ENCODE measurements around the gene MYO18B.

Gene MYO18B

DNA sequence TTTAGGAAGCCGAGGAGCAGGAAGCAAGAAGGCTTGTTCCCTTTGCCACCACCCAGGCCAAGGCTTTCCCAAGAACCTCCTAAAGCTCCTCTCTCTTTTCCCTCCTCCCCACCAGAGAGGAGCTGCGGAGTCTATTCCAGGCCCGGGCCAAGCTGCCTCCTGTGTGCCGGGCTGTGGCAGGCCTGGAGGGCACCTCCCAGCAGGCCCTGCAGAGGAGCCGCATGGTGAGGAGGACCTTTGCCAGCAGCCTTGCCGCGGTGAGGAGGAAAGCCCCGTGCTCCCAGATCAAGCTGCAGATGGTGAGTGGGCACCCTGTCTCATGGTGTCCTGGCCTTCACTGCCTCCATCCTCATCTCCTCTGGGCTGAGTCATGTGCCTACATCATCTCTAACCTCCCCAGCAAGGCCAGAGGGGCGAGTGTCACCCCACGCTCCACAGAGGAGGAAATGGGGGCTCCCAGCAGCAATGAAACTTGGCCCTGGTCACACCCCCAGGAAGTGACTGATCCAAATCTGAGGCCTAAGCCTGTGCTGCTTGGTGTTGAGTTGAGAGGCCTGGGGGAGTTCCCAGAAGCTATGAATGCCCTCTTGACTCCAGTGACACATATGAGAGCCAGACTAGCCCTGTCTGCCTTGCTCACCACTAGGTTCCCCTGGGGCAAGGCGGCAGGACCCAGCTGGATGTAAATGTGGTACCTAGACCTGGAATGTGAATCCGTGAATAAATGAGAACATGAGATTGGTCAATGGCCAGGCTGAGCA is 104.2 kb downstream of the MYO18B start:
- DNase-seq (ENCODE audit: low read depth in 2 of 3, low spot score in 2 of 3), result peak in 1 of 3 experiments; percentile 2

- DNase-seq (ENCODE audit: low read depth in 2 of 3, low spot score in 2 of 3), result no peak
Measured at GRCh38 chr22:25847451-25847850, 105.5 kb downstream of the MYO18B start.

DNA sequence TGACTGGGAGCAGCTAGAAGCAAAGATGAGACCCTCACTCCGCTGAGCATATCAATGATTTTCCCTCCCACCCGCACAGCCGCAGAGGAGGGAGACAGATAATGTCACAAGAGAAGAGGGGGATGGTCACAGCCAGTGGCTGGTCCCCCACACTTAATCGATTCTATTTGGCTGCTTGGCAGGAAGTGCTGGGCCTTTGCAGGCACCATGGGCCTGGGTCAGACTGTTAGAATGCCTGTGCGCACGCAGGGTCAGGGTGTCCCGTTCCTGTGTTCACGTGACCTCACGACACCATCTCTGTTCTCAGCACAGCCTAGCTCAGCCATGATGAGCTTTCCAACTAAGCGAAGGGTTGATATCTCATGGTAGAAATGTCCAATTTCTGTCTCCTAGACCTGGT is 107.0 kb downstream of the MYO18B start:
- no peak for DNase-seq (ENCODE audit: low read depth in 2 of 3, low spot score in 2 of 3)

- DNase-seq (ENCODE audit: low read depth in 2 of 3, low spot score in 2 of 3), result no peak
Measured at GRCh38 chr22:25849522-25849921, 107.5 kb downstream of the MYO18B start.

DNA sequence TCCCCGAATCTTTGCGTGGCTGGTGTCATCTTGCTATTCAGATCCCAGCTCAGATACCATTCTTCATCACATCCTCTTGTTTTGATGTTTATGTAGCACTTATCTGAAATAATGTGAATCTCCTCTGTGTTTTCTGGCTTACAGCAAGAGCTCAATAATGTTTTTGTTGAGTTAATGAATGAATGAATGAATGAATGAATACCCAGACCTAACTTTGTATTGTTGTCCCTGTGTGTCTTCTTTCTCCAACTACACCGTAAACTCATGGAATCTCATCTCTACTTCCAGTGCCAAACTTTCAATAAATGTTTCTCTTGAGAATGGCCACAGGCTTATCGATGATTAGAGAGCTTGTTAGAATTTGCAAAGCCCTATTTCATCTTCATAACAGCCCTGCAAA is 110.2 kb downstream of the MYO18B start:
- DNase-seq (ENCODE audit: low read depth in 2 of 3, low spot score in 2 of 3), result no peak

- DNase-seq (ENCODE audit: low read depth in 2 of 3, low spot score in 2 of 3), result no peak
Measured at GRCh38 chr22:25853078-25853477, 111.1 kb downstream of the MYO18B start.

- DNase-seq (ENCODE audit: low read depth in 2 of 3, low spot score in 2 of 3), result no peak
Measured at GRCh38 chr22:25853501-25854284, 111.7 kb downstream of the MYO18B start.

DNA sequence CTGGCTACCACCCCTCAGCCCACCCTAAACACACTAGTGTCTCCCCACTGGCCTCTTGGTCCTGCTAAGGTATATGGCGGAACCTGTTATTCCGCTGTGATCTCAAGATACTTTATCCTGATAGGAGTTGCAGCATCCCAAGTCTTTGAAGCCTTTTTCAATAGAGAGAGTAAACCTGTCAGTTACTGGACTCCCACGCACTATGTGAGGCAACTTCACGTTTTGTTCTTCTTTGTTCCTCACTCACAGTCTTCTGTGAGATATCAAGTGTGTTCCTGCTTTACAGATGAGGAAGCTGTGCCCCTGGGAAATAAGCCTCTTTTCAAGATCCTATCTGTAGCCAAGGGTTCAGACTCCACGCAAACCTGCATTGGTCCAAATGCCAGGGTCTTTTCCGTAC is 127.8 kb downstream of the MYO18B start:
- DNase-seq (ENCODE audit: low read depth in 2 of 3, low spot score in 2 of 3), result no peak

GRCh38 chr22:25874327-25874726 is 132.3 kb downstream of the MYO18B start:
- no peak for DNase-seq (ENCODE audit: low read depth in 2 of 3, low spot score in 2 of 3)

GRCh38 chr22:25875461-25875860 is 133.5 kb downstream of the MYO18B start:
- DNase-seq (ENCODE audit: low read depth in 2 of 3, low spot score in 2 of 3), result no peak

GRCh38 chr22:25876871-25877270 is 134.9 kb downstream of the MYO18B start:
- no peak for DNase-seq (ENCODE audit: low read depth in 2 of 3, low spot score in 2 of 3)

DNA sequence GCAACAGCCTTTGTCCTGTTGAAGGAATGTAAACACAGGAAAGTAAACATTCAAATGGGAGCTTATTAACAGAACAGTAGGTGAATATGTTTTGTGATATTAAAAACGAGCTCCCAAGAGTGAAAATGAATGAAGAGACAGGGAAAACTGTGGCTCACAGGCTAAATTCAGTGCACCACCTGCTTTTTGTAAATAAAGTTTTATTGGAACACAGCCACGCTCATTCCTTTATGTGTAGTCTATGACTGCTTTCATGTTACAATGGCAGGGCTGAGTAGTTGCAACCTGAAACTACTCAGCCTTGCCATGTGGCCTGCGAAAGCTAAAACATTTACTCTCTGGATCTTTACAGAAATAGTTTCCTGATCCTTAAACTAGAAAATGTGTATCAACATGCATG is 136.9 kb downstream of the MYO18B start:
- no peak for DNase-seq (ENCODE audit: low read depth in 2 of 3, low spot score in 2 of 3)

GRCh38 chr22:25880524-25880923 is 138.5 kb downstream of the MYO18B start:
- DNase-seq (ENCODE audit: low read depth in 2 of 3, low spot score in 2 of 3), result no peak

DNA sequence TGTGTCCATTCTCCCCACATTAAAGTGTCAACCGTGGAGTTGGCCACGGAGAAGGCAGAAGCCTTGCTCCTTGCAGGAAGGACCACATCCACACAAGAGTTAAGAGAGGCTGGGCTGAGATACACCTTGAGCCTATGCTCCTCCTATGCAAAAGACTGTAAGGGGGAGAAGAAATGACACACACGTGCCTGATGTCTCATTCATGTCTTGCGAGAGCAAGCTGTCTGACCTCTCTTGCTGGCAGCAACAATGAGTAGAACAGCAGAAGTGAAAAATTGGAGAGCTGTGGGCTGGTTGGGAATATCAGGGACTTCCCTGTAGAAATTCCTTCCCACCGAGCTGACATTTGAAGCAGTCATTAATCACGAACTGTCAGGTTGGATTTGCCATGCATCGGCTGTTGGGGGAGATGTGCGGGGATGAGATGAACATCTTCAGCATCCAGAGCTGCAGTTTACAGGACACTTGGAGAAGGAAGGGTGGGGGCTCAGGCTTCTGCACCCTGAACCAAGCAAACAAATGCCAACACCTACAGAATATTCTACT is 139.3 kb downstream of the MYO18B start:
- no peak for DNase-seq (ENCODE audit: low read depth in 2 of 3, low spot score in 2 of 3)

DNA sequence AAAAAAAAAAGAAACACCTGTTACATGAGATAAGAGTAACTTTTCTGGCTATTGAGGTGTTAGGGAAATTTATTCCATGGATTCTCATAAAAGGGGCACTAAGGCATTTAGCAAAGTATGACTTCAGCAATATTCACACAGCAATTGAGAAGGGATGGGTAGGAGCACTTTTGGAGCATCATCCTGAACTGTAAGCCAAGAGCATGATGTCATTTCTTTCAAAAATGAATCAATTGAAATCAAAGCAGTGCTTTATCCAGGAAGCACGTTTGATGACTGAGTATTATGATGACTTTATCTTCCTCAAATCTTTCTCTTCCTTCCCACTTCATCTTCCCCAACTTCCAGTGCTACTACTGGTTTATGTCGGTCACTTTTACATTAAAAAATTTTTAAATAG is 140.4 kb downstream of the MYO18B start:
- no peak for DNase-seq (ENCODE audit: low read depth in 2 of 3, low spot score in 2 of 3)

DNA sequence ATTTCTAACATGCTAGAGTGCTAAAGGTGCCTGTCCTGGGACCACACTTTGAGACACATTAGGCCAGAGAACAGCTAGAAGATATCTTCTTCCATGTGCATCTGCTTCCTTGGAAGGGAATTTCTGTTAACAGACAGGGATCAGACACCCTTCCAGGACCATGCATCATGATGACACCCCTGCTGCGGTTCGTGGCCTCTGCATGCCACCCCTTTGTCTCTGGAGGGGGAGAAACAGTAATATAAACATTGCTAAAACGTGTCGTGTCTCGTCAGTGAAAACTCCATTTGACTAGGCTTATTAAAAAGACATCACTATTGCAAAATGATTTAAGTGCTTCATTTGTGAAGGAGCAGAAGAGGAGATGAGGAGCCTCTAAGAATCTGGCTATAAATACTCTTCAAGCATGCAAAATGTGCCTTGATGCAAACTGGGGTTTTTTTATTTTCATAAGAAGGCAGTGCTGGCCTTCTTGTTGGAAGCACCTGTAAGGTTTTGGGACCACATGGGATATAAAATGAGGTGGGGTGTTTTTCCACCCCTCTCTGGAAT is 141.6 kb downstream of the MYO18B start:
- DNase-seq (ENCODE audit: low read depth in 2 of 3, low spot score in 2 of 3), result no peak

DNA sequence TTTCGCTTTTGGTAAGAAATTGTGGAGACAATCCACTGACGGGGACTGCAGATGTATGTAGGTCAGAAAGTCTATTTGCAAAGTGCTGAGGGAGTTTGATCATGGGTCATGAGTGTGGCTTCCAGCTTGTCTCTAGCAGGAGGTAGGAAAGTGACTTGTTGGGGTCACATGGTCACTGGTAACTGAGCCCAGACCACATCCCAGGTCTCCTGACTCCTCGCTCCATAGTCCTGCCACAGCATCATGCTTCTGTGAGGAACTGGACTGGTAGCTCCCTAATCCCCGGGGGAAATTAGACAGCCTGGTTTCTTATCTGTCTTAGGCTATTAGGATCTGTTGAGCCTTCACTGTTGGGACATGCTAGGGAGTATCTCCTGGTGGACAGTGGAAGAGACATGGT is 142.1 kb downstream of the MYO18B start:
- DNase-seq (ENCODE audit: low read depth in 2 of 3, low spot score in 2 of 3), result no peak

- DNase-seq (ENCODE audit: low read depth in 2 of 3, low spot score in 2 of 3), result no peak
Measured at GRCh38 chr22:25888399-25889054, 146.5 kb downstream of the MYO18B start.

DNA sequence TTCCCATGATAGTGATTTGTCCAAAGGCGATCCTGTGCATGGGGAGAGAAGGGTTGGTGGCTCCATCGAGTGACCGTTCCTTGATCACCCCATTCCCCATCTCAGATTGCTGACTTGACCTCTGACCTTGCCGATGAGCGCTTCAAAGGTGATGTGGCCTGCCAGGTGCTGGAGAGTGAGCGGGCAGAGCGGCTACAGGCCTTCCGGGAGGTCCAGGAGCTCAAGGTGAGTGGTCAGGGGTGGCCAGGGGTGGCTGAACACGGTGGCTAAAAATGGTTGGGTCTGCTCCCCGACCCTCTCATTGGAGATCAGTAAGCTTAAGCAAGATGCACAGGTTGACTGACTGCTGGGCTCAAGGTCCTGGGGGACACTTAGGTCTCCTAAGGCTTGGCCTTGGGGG is 148.7 kb downstream of the MYO18B start:
- no peak for DNase-seq (ENCODE audit: low read depth in 2 of 3, low spot score in 2 of 3)

- no peak for DNase-seq (ENCODE audit: low read depth in 2 of 3, low spot score in 2 of 3)
Measured at GRCh38 chr22:25892678-25893077, 150.7 kb downstream of the MYO18B start.

DNA sequence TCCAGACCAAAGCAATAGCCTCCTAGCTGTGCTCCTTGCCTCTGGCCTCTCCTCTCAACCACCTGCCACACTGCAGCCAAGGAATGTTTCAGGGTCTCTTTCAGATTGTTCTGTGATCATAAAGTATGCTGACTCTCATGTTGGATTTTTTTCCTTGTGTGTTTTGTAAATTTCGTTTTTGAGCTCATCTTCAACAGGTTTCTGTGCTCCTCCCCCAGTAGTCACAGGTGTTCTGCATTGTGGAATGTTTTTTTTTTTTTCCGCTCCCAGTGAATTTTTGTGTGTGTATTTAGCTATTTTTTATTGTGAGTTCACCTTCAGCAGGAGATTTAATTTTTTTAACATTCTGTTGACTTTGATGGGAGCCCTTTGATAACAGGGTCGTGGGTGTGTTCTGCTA is 153.7 kb downstream of the MYO18B start:
- no peak for DNase-seq (ENCODE audit: low read depth in 2 of 3, low spot score in 2 of 3)

DNA sequence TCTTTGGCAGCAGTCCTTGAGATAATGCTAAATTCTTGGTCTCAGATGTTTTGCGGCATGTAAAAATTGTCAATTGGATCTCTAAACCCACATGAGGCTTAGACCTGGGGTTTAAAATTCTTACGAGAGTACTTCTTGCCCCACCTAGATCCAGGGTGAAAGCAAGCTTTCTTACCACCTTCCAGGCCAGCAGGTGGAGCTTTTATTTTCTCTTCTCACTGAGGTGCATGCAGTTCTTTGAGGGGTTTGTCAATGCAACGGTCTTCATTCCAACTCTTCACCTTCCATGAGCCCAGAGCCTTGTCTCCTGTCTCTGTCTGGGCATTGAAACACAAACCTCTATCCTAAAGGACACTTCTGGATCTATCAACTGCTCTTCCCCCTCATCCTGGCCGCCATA is 154.1 kb downstream of the MYO18B start:
- DNase-seq (ENCODE audit: low read depth in 2 of 3, low spot score in 2 of 3), result no peak

All from activated CD8-positive, alpha-beta memory T cell treated with anti-CD3 and anti-CD28 coated beads for 48 hours (primary cell).